HepG2 (cell line): ENCODE measurements around the gene SPSB2.

Source experiments
- CTCF ChIP-seq: sonication (generic); formaldehyde crosslinking; IDR thresholded peaks from 2 replicates; pipeline ENCODE4 v1.5.0; 2020; ENCODE audit warnings: mild to moderate bottlenecking, missing genetic modification reagents, moderate library complexity
- HIVEP1 ChIP-seq: sonication (generic); formaldehyde crosslinking; IDR thresholded peaks from 2 replicates; pipeline ENCODE4 v1.4.0; 2020; ENCODE audit warnings: mild to moderate bottlenecking, missing genetic modification reagents
- KAT7 ChIP-seq: IDR thresholded peaks from 2 replicates; pipeline ENCODE4 v1.6.1; 2018; ENCODE audit warnings: borderline replicate concordance, missing compliant biosample characterization
- MZF1 ChIP-seq: sonication (generic); formaldehyde crosslinking; IDR thresholded peaks from 2 replicates; pipeline ENCODE4 v1.8.1; 2023; ENCODE audit warnings: mild to moderate bottlenecking, missing genetic modification reagents, borderline replicate concordance
- NFE2L1 ChIP-seq: sonication (generic); formaldehyde crosslinking; IDR thresholded peaks from 2 replicates; pipeline ENCODE4 v1.4.0; 2020; ENCODE audit warnings: missing genetic modification reagents, mild to moderate bottlenecking, borderline replicate concordance
- PHF8 ChIP-seq: sonication (generic); formaldehyde crosslinking; IDR thresholded peaks from 2 replicates; pipeline ENCODE4 v1.5.0; 2020; ENCODE audit warnings: missing genetic modification reagents
- SIN3A ChIP-seq: IDR thresholded peaks from 2 replicates; pipeline ENCODE4 v1.6.1; 2011; ENCODE audit warnings: low read depth, mild to moderate bottlenecking, control low read depth, low read length, borderline replicate concordance
- YY1 ChIP-seq: IDR thresholded peaks from 2 replicates; pipeline ENCODE4 v1.6.1; 2011; ENCODE audit warnings: low read length, low read depth, moderate library complexity, mild to moderate bottlenecking; ENCODE audit not compliant: insufficient read depth, insufficient replicate concordance
- ZNF510 ChIP-seq: sonication (generic); formaldehyde crosslinking; IDR thresholded peaks from 2 replicates; pipeline ENCODE4 v1.4.0; 2020; ENCODE audit warnings: low read depth, mild to moderate bottlenecking, missing genetic modification reagents
- TF ChIP-seq, protein P1 (sequence below): IDR thresholded peaks from 2 replicates; pipeline ENCODE4 v1.6.1; 2016

DNA sequence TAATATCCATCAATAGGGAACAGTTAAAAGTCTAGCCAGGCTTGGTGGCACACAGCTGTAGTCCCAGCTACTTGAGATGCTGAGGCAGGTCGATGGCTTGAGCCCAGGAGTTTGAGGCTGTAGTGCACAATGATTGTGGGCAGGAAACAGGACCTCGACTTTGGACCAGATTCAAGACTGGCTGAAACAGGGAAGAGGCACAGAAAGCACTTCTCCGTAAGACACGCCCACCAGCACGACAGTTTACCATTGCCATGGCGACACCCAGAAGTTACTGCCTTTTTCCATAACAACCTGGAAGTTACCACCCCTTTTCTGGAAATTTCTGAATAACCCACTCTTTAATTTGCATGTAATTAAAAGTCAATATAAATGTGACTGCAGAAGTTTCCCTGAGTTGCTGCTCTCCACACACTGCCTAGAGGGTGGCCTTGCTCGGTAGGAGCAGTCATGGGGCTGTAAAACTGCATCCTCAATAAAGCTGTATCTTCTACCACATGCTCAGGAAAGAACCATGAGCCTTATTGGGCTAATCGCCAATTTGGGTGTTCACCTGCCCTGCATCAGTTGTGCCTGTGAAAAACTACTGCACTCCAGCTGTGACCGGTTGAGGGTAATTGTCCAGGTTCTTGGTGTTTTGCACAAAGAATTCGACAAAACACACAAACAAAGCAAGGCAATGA is 26.9 kb upstream of the SPSB2 start:
- TF ChIP-seq, protein P1, sequence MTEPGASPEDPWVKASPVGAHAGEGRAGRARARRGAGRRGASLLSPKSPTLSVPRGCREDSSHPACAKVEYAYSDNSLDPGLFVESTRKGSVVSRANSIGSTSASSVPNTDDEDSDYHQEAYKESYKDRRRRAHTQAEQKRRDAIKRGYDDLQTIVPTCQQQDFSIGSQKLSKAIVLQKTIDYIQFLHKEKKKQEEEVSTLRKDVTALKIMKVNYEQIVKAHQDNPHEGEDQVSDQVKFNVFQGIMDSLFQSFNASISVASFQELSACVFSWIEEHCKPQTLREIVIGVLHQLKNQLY, result no peak
- TF ChIP-seq CTCF (CRISPR knock-in tag) (no peak), NFE2L1 (CRISPR knock-in tag) (no peak), SIN3A (no peak; the same call in 1 of the 2 replicates), PHF8 (CRISPR knock-in tag) (no peak; the same call in 1 of the 2 replicates), KAT7 (CRISPR knock-in tag) (no peak), HIVEP1 (CRISPR knock-in tag) (no peak), YY1 (no peak), ZNF510 (CRISPR knock-in tag) (no peak), MZF1 (CRISPR knock-in tag) (no peak)
